ENCODE data around the gene TMCO4.

TMCO4 gene

GRCh38 chr1:19802269-19802668 is 2.6 kb upstream of the TMCO4 start:
- DNase-seq (ENCODE audit: low read depth): no peak
- TF ChIP-seq CTCF (conservative IDR thresholded peaks at IDR 0.05; ENCODE audit: low read depth, low read length): no peak
- H3K4me3 ChIP-seq (ENCODE audit: low read depth, low read length): no peak overlapping the region

GRCh38 chr1:19800076-19800804 is 524 bp upstream of the TMCO4 start:
- H3K4me3 ChIP-seq (ENCODE audit: low read depth, low read length): peak overlapping the region; percentile 70
- no peak for TF ChIP-seq CTCF (conservative IDR thresholded peaks at IDR 0.05; ENCODE audit: low read depth, low read length)
- DNase-seq (ENCODE audit: low read depth): peak; percentile 88

GRCh38 chr1:19798486-19799229 is 1.1 kb downstream of the TMCO4 start:
- H3K4me3 ChIP-seq (ENCODE audit: low read depth, low read length): peak overlapping the region; percentile 70
- no peak for TF ChIP-seq CTCF (conservative IDR thresholded peaks at IDR 0.05; ENCODE audit: low read depth, low read length)

GRCh38 chr1:19797827-19798226 is 1.9 kb downstream of the TMCO4 start:
- TF ChIP-seq CTCF (conservative IDR thresholded peaks at IDR 0.05; ENCODE audit: low read depth, low read length): no peak
- no peak for DNase-seq (ENCODE audit: low read depth)
- H3K4me3 ChIP-seq (ENCODE audit: low read depth, low read length): no peak overlapping the region

More at GRCh38 chr1:19798486-19799229, 1.1 kb downstream of the TMCO4 start:
- DNase-seq (ENCODE audit: low read depth): no peak

- TF ChIP-seq CTCF (conservative IDR thresholded peaks at IDR 0.05; ENCODE audit: low read depth, low read length): no peak
Observed at GRCh38 chr1:19794583-19794982, 5.1 kb downstream of the TMCO4 start.

GRCh38 chr1:19793360-19794046 is 6.2 kb downstream of the TMCO4 start:
- DNase-seq (ENCODE audit: low read depth): no peak
- TF ChIP-seq CTCF (conservative IDR thresholded peaks at IDR 0.05; ENCODE audit: low read depth, low read length): no peak
- H3K4me3 ChIP-seq (ENCODE audit: low read depth, low read length): no peak overlapping the region

More at GRCh38 chr1:19794583-19794982, 5.1 kb downstream of the TMCO4 start:
- no peak for DNase-seq (ENCODE audit: low read depth)
- H3K4me3 ChIP-seq (ENCODE audit: low read depth, low read length): no peak overlapping the region
